ENCODE data around the gene HTR3D.

DNA sequence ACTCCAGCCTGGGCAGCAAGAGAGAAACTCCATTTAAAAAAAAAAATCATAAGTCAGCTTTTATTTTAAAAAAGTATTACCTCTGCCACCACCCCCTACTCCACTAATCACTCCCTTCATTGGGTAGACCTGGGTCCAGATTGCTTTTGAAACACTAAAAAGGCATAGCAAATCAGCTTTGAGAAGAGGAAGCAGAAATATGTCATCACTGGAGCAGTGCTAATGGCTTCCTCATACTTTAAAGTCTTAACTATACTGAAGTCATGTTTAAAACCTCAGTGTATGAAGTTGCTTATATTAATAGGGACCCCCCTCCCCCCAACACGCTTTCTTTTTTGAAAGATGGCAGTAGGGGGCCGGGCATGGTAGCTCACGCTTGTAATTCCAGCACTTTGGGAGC lies 1.0 kb upstream of the HTR3D start:
- no peak for TF ChIP-seq POLR2A (IDR thresholded peaks at IDR 0.05)
- TF ChIP-seq, protein P1, sequence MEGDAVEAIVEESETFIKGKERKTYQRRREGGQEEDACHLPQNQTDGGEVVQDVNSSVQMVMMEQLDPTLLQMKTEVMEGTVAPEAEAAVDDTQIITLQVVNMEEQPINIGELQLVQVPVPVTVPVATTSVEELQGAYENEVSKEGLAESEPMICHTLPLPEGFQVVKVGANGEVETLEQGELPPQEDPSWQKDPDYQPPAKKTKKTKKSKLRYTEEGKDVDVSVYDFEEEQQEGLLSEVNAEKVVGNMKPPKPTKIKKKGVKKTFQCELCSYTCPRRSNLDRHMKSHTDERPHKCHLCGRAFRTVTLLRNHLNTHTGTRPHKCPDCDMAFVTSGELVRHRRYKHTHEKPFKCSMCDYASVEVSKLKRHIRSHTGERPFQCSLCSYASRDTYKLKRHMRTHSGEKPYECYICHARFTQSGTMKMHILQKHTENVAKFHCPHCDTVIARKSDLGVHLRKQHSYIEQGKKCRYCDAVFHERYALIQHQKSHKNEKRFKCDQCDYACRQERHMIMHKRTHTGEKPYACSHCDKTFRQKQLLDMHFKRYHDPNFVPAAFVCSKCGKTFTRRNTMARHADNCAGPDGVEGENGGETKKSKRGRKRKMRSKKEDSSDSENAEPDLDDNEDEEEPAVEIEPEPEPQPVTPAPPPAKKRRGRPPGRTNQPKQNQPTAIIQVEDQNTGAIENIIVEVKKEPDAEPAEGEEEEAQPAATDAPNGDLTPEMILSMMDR (IDR thresholded peaks at IDR 0.05) = no peak
